Activated CD4-positive, CD25-positive, alpha-beta regulatory T cell treated with anti-CD3 and anti-CD28 coated beads, Interleukin-2, amount 50 U/mL, for 16 hours (primary cell): ENCODE data around the gene XPR1.
"Not testable (repeated sequence)": the region's sequence is repeated elsewhere in the genome, so short reads cannot be mapped to it uniquely, and the experiment has no call there.

ENCODE experiments used
- DNase-seq: peaks from one replicate; pipeline ENCODE4 v3.0.0-alpha.2; 2020; ENCODE audit warnings: low read depth, low spot score

Gene XPR1

GRCh38 chr1:180722586-180722985 lies 90.8 kb downstream of the XPR1 start:
- no peak for DNase-seq

GRCh38 chr1:180724055-180724454 lies 92.2 kb downstream of the XPR1 start:
- no peak for DNase-seq

- not testable (repeated sequence) for DNase-seq
Measured at GRCh38 chr1:180726024-180726423, 94.2 kb downstream of the XPR1 start.

GRCh38 chr1:180727751-180728150 lies 95.9 kb downstream of the XPR1 start:
- DNase-seq: not testable (repeated sequence)

- DNase-seq: no peak
Measured at GRCh38 chr1:180728472-180729106, 96.8 kb downstream of the XPR1 start.

GRCh38 chr1:180731131-180731530 lies 99.3 kb downstream of the XPR1 start:
- DNase-seq: no peak

- DNase-seq: no peak
Measured at GRCh38 chr1:180732866-180733265, 101.0 kb downstream of the XPR1 start.

- no peak for DNase-seq
Measured at GRCh38 chr1:180734366-180734765, 102.5 kb downstream of the XPR1 start.

- DNase-seq: no peak
Measured at GRCh38 chr1:180742663-180743062, 110.8 kb downstream of the XPR1 start.

GRCh38 chr1:180743868-180744267 lies 112.0 kb downstream of the XPR1 start:
- no peak for DNase-seq

- no peak for DNase-seq
Measured at GRCh38 chr1:180745098-180745497, 113.3 kb downstream of the XPR1 start.

GRCh38 chr1:180751921-180752320 lies 120.1 kb downstream of the XPR1 start:
- no peak for DNase-seq

- no peak for DNase-seq
Measured at GRCh38 chr1:180754453-180754852, 122.6 kb downstream of the XPR1 start.

GRCh38 chr1:180757657-180758056 lies 125.8 kb downstream of the XPR1 start:
- DNase-seq: no peak

- DNase-seq: no peak
Measured at GRCh38 chr1:180762796-180763195, 131.0 kb downstream of the XPR1 start.

- no peak for DNase-seq
Measured at GRCh38 chr1:180765151-180765550, 133.3 kb downstream of the XPR1 start.

GRCh38 chr1:180769889-180770288 lies 138.1 kb downstream of the XPR1 start:
- no peak for DNase-seq

GRCh38 chr1:180773210-180773865 lies 141.5 kb downstream of the XPR1 start:
- DNase-seq: no peak

GRCh38 chr1:180775801-180776200 lies 144.0 kb downstream of the XPR1 start:
- no peak for DNase-seq

GRCh38 chr1:180777072-180777689 lies 145.4 kb downstream of the XPR1 start:
- no peak for DNase-seq

GRCh38 chr1:180778782-180779398 lies 147.1 kb downstream of the XPR1 start:
- no peak for DNase-seq

- no peak for DNase-seq
Measured at GRCh38 chr1:180779584-180779983, 147.8 kb downstream of the XPR1 start.

GRCh38 chr1:180781718-180782117 lies 149.9 kb downstream of the XPR1 start:
- DNase-seq: no peak
